Type B pancreatic cell (in vitro differentiated cells): ENCODE results near the gene AK4. TPM values are rescaled to one million over a fixed set of nuclear protein-coding genes. Genes with fewer than 3 reads are reported as not detected.

ENCODE experiments used
- DNase-seq: peaks from one replicate; pipeline ENCODE4 v3.0.0; 2021; ENCODE audit warnings: mixed read lengths; ENCODE audit not compliant: unreplicated experiment; ENCODE audit errors: extremely low spot score
- H3K27ac Mint-ChIP-seq: 2 replicates; pipeline ENCODE4 v1.8.0; 2021; ENCODE audit warnings: mild to moderate bottlenecking, mixed read lengths
- H3K27me3 Mint-ChIP-seq: 2 replicates; pipeline ENCODE4 v1.8.0; 2021; ENCODE audit warnings: mixed read lengths
- H3K36me3 Mint-ChIP-seq: 2 replicates; pipeline ENCODE4 v1.8.0; 2021; ENCODE audit warnings: mixed read lengths
- H3K4me1 Mint-ChIP-seq: one replicate; pipeline ENCODE4 v1.8.0; 2021; ENCODE audit warnings: mixed read lengths; ENCODE audit not compliant: unreplicated experiment
- H3K4me3 Mint-ChIP-seq: 2 replicates; pipeline ENCODE4 v1.8.0; 2021; ENCODE audit warnings: mild to moderate bottlenecking, mixed read lengths
- H3K9me3 Mint-ChIP-seq: 2 replicates; pipeline ENCODE4 v1.8.0; 2021; ENCODE audit warnings: mixed read lengths
- total RNA-seq: library from RNA; stranded (reverse); gene quantifications from 2 replicates; pipeline ENCODE4 v1.2.1, GENCODE V29; 2021; ENCODE audit warnings: low replicate concordance
- TF ChIP-seq, protein P1 (sequence below): fragments of 200-600 bp; sonication (generic); conservative IDR thresholded peaks from 2 replicates; pipeline ENCODE4 v1.5.0; 2021; ENCODE audit warnings: antibody characterized with exemption, mild to moderate bottlenecking

Gene AK4
- total RNA-seq, 1 donor from 2014 or later = 35.2 TPM

DNA sequence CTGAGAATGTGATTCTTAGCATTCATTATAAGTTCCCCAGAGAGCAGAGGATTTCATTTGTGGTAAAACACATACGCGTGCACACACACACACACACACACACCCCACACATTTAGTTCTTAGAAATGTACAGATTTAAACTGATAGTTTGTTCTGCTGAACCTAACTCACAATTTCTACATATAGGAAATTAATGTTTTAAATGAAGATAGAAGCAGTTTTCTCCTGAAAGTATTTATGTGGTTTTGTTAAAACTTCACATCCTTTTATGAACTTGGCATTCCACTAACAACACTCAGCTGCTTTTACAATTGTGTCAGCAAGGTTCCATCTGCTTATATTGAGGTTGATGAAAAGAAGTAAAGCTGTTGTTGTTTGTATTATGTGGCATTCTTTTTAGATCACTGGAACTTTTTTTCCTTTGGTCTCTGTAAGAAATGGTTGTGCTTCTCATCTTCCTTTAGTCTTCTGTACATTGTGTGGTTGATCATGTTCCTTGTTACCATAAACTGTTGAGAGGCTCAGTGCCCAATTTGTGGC, 41.6 kb downstream of the AK4 start:
- no peaks in the 10 kb centered on the region for H3K27me3 Mint-ChIP-seq

DNA sequence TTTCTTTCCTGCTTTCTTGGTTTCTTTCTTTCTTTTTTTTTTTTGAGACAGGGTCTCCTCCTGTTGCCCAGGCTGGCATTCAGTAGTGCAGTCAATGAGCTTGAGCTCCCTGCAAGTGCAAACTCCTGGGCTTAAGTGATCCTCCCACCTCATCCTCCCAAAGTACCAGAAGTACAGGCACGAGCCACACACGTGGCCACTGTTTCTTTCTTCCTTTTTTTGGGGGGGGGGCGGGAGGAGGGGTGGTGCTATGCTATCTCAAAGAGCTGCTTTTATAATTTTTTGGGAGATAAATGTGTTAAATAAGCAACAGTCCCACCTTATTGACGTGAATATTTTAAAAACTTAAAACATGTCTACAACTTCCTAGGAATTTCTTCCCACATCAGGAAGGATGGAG, 42.2 kb downstream of the AK4 start:
- DNase-seq = no peak
- Mint-ChIP-seq H3K27me3 (no peaks in the 10 kb centered on the region), H3K4me1 (no peaks in the 10 kb centered on the region), H3K27ac (no peak overlapping the region), H3K9me3 (no peaks in the 10 kb centered on the region), H3K36me3 (peaks cover 21% of the 10 kb centered on the region), H3K4me3 (no peak overlapping the region)
- TF ChIP-seq, protein P1, sequence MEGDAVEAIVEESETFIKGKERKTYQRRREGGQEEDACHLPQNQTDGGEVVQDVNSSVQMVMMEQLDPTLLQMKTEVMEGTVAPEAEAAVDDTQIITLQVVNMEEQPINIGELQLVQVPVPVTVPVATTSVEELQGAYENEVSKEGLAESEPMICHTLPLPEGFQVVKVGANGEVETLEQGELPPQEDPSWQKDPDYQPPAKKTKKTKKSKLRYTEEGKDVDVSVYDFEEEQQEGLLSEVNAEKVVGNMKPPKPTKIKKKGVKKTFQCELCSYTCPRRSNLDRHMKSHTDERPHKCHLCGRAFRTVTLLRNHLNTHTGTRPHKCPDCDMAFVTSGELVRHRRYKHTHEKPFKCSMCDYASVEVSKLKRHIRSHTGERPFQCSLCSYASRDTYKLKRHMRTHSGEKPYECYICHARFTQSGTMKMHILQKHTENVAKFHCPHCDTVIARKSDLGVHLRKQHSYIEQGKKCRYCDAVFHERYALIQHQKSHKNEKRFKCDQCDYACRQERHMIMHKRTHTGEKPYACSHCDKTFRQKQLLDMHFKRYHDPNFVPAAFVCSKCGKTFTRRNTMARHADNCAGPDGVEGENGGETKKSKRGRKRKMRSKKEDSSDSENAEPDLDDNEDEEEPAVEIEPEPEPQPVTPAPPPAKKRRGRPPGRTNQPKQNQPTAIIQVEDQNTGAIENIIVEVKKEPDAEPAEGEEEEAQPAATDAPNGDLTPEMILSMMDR = no peak

More for the DNA sequence above, 41.6 kb downstream of the AK4 start:
- no peak overlapping the region for H3K27ac Mint-ChIP-seq
- TF ChIP-seq, protein P1 = no peak
- peaks cover 21% of the 10 kb centered on the region for H3K36me3 Mint-ChIP-seq
- H3K4me1 Mint-ChIP-seq = no peaks in the 10 kb centered on the region
- no peak overlapping the region for H3K4me3 Mint-ChIP-seq
- H3K9me3 Mint-ChIP-seq = no peaks in the 10 kb centered on the region
- no peak for DNase-seq

DNA sequence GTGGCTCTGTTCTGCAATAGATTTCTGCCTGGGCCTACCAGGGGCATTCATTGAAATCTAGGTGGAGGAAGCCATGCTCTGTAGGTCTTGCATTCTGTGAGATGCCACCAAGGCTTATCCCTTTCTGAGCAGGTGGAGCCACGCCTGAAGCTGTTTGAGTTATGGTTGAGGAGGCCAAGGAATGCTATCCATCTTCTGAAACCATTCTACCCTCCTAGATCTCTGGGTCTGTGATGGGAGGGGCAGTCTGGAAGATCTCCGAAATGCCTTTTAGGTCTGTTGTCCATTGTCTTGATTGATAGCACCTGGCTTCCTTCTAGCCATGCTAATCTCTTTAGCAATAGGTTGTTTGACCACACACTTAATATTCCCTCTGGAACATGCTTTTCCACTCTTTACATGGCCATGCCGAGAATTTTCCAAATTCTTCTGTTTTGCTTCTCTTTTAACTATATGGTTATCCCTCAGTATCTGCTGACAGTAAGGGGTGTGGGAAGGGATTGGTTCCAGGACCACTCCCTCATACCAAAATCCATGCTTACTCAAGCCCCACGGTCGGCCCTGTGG, 45.2 kb downstream of the AK4 start:
- Mint-ChIP-seq H3K4me3 (peak overlapping the region; percentile 37), H3K27me3 (no peaks in the 10 kb centered on the region), H3K27ac (peak overlapping the region; percentile 48), H3K36me3 (peaks cover 30% of the 10 kb centered on the region), H3K9me3 (no peaks in the 10 kb centered on the region), H3K4me1 (peaks cover 5% of the 10 kb centered on the region)
- TF ChIP-seq, protein P1 = no peak
- DNase-seq = no peak

DNA sequence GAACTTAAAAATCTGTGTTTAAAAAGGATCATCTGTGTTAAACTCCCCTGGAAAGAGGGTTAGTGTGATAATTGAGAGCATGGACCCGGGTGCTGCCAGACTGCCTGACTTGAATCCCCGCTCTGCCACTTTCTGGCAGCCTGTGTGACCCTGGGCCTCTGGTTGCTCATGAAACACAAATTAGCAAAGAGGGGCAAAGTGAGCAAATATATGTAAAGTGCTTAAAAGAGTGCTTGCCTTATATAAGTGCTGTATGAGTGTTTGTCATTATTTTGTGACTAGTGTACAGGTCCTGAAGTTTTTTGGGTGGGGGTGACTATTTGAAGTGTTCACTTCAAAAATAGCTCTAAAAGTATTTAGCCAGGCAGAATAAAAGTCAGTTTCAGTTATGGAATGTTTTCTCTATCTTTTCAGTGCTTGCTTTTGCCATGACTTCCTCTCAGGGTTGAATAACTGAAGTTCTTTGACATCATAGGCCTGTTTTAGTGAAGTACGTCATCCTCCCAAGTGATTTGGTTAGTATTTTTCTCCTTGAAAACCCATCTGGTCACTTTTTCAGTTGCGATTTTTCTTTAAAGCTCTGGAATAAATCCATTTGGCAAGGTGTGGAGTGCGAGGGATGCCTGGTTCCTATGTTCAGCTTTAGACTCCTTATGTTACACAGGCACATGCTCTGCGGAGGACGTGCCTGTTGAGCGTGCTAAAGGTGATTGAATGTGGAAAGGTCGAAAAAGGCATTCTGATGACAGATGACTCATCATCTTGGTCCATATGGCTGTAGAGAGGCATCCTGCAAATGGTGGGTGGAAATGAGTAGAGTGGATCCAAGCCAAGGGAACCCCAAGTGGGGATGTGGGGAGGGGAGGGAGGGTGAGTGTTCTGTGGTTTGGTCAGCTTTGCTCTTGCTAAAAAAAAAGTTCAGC, 47.8 kb downstream of the AK4 start:
- Mint-ChIP-seq H3K4me3 (no peak overlapping the region), H3K9me3 (no peaks in the 10 kb centered on the region), H3K36me3 (peaks cover 30% of the 10 kb centered on the region), H3K27me3 (no peaks in the 10 kb centered on the region), H3K4me1 (peaks cover 5% of the 10 kb centered on the region), H3K27ac (no peak overlapping the region)
- no peak for DNase-seq
- TF ChIP-seq, protein P1 = no peak

DNA sequence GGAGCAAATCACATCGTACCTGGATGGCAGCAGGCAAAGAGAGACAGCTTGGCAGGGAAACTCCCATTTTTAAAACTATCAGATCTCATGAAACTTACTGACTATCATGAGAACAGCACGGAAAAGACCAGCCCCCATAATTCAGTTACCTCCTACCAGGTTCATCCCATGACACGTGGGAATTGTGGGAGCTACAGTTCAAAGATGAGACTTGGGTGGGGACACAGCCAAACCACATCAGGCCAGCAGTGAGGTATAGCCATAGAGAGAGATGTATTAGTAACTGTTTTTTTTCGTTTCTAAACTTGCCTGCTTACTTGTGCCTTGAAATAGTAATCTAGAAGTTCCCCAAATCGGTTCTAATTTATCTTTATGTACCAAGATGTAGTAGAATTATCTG, 48.9 kb downstream of the AK4 start:
- peaks cover 4% of the 10 kb centered on the region for H3K9me3 Mint-ChIP-seq
- no peak overlapping the region for H3K4me3 Mint-ChIP-seq
- H3K4me1 Mint-ChIP-seq = peaks cover 5% of the 10 kb centered on the region
- no peaks in the 10 kb centered on the region for H3K27me3 Mint-ChIP-seq
- DNase-seq = no peak
- TF ChIP-seq, protein P1 = no peak
- H3K36me3 Mint-ChIP-seq = peaks cover 24% of the 10 kb centered on the region
- no peak overlapping the region for H3K27ac Mint-ChIP-seq
